Bronchial epithelial cell (primary cell): Measurements from ENCODE around the gene TRIM47. TPM values are rescaled to one million over a fixed set of nuclear protein-coding genes. Genes with fewer than 3 reads are reported as not detected.
"Not testable (repeated sequence)": the region's sequence is repeated elsewhere in the genome, so short reads cannot be mapped to it uniquely, and the experiment has no call there.

Experiments used
- DNase-seq: peaks from one replicate; pipeline ENCODE4 v3.0.0-alpha.2; 2010; ENCODE audit warnings: low read depth
- FAIRE-seq: peaks from 2 replicates; lab custom pipeline; 2011; peaks lifted over from hg19 to GRCh38; lab: Jason Lieb, UNC
- H3K27me3 ChIP-seq: 2 replicates; pipeline ENCODE4 v1.5.1; 2011; ENCODE audit warnings: low read length; ENCODE audit not compliant: control insufficient read depth, insufficient read depth
- H3K36me3 ChIP-seq: 2 replicates; pipeline ENCODE4 v1.5.1; 2011; ENCODE audit warnings: low read length; ENCODE audit not compliant: control insufficient read depth, insufficient read depth
- H3K4me3 ChIP-seq: 2 replicates; pipeline ENCODE4 v1.5.1; 2011; ENCODE audit warnings: mild to moderate bottlenecking, low read depth, low read length, control low read depth
- CTCF ChIP-seq: IDR thresholded peaks from 2 replicates; pipeline ENCODE4 v1.5.1; 2011; ENCODE audit warnings: mild to moderate bottlenecking, moderate library complexity, low read length, control low read depth, inconsistent platforms; ENCODE audit not compliant: insufficient read depth, severe bottlenecking
- total RNA-seq: library from RNA; depleted of rRNA; stranded (reverse); fragments of >200 nt; gene quantifications from 2 replicates; pipeline ENCODE4 v1.2.1, GENCODE V29; 2014

TRIM47 gene
- total RNA-seq, 1 donor from 2014 or later = 10.5 TPM

GRCh38 chr17:75875182-75875939 is 3.0 kb downstream of the TRIM47 start:
- Histone ChIP-seq H3K27me3 (no peaks in the 10 kb centered on the region), H3K36me3 (peaks cover 1% of the 10 kb centered on the region), H3K4me3 (no peak overlapping the region)
- no peak for DNase-seq
- TF ChIP-seq CTCF = no peak
- no peak for FAIRE-seq

- TF ChIP-seq CTCF = no peak
- no peak for FAIRE-seq
- no peak for DNase-seq
- Histone ChIP-seq H3K27me3 (no peaks in the 10 kb centered on the region), H3K4me3 (no peak overlapping the region), H3K36me3 (peaks cover 1% of the 10 kb centered on the region)
These were observed 3.8 kb downstream of the TRIM47 start for GRCh38 chr17:75874323-75875181.

- TF ChIP-seq CTCF = no peak
- H3K36me3 ChIP-seq = peaks cover 1% of the 10 kb centered on the region
- DNase-seq (no peak), FAIRE-seq (no peak)
- H3K4me3 ChIP-seq = no peak overlapping the region
- no peaks in the 10 kb centered on the region for H3K27me3 ChIP-seq
These were observed 4.6 kb downstream of the TRIM47 start for GRCh38 chr17:75873587-75874322.

- no peak for TF ChIP-seq CTCF
- FAIRE-seq (no peak), DNase-seq (peak; percentile 81)
- Histone ChIP-seq H3K27me3 (no peaks in the 10 kb centered on the region), H3K36me3 (peaks cover 1% of the 10 kb centered on the region), H3K4me3 (no peak overlapping the region)
These were observed 5.7 kb downstream of the TRIM47 start for GRCh38 chr17:75872434-75873351.

- H3K36me3 ChIP-seq, H3K27me3 ChIP-seq, H3K4me3 ChIP-seq, DNase-seq, FAIRE-seq: not testable (repeated sequence)
These were observed 8.2 kb downstream of the TRIM47 start for GRCh38 chr17:75870228-75870627.
